Activated CD8-positive, alpha-beta memory T cell treated with anti-CD3 and anti-CD28 coated beads for 36 hours (primary cell): ENCODE results near the gene PRCD. TPM values are rescaled to one million over a fixed set of nuclear protein-coding genes. Genes with fewer than 3 reads are reported as not detected.
"Not testable (repeated sequence)": the region's sequence is repeated elsewhere in the genome, so short reads cannot be mapped to it uniquely, and the experiment has no call there.

Source experiments
- CTCF ChIA-PET: fragments of 350-600 bp; sonication (Branson Sonifier 250); formaldehyde crosslinking; loops from one replicate; lab custom pipeline; 2021; ENCODE audit warnings: antibody characterized with exemption; lab: Charles Lee
- POLR2A ChIA-PET: fragments of 350-600 bp; sonication (Branson Sonifier 250); formaldehyde crosslinking; loops from one replicate; lab custom pipeline; 2021; ENCODE audit warnings: antibody characterized with exemption; lab: Charles Lee
- total RNA-seq, 2 experiments: library from RNA; stranded (reverse); gene quantifications; one replicate each; pipeline ENCODE4 v1.2.3, GENCODE V29; 2021

The PRCD gene
- total RNA-seq, 2 experiments from 2014 or later, result 0.08 TPM; not detected in 1

DNA sequence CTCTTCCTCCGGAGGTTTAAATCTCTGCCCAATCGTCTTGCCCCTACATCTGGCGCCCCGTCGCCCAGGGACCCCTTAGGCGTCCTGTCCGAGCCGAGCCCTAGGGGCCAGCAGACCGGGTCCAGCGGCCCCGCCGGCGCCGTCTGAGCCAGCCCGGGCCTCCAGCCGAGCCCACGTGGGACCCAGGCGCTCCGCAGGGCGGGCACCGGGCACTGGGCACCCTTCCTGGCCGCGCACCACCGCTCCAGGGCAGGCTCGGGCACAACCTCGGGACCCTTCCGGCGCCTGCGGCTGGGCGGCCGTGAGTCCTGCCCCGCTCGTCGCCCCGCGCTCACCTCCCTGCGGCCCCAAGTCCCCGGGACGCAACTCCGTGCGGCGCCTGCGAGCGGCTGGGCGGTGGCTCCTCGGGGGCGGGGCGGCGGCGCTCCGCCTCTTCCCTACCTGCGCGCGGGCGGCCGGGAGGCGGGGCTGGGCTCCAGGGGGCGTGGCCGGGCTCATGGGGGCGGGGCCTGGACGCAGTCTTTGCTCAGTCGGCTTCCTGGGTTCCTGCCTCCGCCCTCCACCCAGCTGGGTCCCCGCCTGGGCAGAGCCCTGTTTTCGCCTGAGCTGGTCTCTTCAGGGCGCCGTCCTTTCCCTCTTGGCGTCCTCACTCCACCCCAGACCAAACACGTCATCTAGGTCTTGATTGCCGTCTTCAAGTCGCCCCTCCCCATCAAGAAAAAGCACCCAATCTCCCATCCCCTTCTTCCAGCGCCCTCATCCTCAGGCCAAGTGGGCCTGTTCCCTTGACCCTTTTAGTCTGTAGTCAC, 38.6 kb upstream of the PRCD start, which contains the start of gene RHBDF2:
TSS of gene RHBDF2 (minus strand) at position 406 of the 809 bp plus-strand sequence. CDS start 19,899 bp downstream, outside the sequence.
- ChIA-PET CTCF (interaction anchor here (1.0 to 2.9 kb wide), 5 partner anchors 11 to 148 kb away, joined by 3 to 13 read pairs (median 5); partner anchors contain the start of genes AANAT, PRPSAP1 and UBE2O), POLR2A (interaction anchor here (0.7 to 1.2 kb wide), 5 partner anchors 27 to 230 kb away, joined by 3 to 4 read pairs (median 3); partner anchors contain the start of gene AANAT)

DNA sequence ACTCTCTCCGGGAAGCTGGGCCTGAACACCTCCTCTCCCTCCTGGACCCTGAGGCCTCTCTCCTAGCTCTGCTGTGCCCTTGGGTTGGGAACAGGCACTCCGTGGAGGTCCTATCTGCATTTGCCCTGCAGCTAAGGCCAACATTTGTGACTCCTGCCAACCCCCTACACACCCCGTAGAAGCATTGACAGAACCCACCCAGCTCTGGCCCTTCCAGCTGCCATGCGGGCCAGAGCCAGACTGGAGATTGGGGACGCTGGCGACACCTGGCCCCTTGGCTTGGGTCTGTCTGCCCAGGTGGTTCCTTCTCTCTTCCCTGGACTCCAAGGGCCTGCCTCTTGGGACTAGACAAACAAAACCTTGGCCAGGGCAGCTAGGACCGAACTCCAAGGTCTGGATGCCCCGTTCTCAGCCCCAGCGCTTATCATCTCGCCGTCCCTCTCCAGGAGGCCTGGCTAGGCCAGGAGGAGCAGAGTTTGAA, 38.0 kb upstream of the PRCD start:
- ChIA-PET CTCF (interaction anchor here (1.3 to 2.9 kb wide), 6 partner anchors 11 to 148 kb away, joined by 3 to 13 read pairs (median 5); partner anchors contain the start of genes AANAT, PRPSAP1 and UBE2O), POLR2A (interaction anchor here (0.6 to 1.3 kb wide), 5 partner anchors 27 to 230 kb away, joined by 3 to 7 read pairs (median 4); partner anchors contain the start of gene AANAT)

DNA sequence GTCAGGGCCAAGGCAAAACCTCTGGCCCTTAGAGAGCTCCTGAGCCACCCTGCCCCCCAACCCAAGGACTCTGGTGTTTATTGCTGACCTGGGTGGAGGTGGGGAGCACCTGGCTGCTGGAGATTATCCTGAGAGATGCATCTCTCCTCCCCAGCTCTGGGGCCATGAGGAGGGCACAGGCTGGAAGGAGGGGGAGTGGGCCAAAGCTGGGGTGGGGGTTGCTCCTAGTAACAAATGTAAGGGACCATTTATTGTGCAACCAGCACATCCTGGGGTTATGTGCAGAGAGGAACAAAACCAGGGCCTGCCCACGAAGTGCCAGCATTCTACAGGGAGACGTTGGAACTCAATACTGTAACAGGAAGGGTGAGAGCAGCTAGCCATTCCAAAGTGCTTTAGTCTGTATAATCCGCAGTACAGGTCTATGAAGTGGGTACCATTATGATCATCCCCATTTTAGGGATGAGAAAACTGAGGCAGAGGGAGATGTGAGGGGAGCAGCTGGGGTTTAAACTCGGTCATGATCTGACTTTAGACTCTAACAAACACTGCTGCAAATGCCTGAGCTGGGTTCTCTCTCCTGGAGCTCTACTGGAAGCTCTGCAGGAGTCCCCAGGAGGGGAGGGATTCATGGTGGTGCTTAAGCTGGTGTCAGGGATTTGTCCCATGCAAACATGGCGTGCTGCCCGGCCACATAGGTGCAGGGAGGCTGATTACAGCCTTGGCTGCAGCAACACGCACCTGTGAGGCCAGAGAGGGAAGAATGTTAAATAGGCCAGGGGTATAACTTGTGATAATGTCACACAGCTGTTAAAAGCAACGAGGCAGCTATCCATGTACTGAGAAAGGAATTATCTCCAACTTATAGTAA, 37.3 kb upstream of the PRCD start:
- POLR2A ChIA-PET, result interaction anchor here (0.6 to 1.3 kb wide), 5 partner anchors 28 to 231 kb away, joined by 3 to 7 read pairs (median 3); partner anchors contain the start of genes AANAT and UBE2O
- CTCF ChIA-PET, result interaction anchor here (0.6 to 2.9 kb wide), 10 partner anchors 10 to 206 kb away, joined by 3 to 13 read pairs (median 4); partner anchors contain the start of genes AANAT, PRPSAP1 and UBE2O

DNA sequence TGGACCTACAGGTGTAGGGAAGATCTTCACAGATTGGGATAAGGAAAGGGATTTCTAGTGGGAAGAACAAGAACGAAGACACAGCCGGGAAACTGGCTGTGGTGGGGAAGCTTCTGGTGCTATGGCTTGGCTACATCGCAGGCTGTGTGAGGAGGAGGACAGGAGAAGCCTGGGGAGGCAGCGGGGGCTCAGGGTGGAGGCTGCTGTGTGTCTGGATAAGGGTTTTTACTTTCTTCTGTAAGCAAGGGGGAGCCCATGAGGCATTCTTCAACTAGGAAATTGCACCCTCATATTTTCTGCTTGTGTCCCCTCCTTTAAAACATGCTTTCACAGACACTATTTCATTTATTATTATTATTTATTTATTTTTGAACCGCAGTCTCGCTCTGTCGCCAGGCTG, 35.7 kb upstream of the PRCD start:
- POLR2A ChIA-PET, result interaction anchor here (0.5 to 0.6 kb wide), 2 partner anchors 63 to 433 kb away, joined by 4 read pairs; no protein-coding TSS in a partner anchor
- CTCF ChIA-PET, result interaction anchor here (0.9 to 1.1 kb wide), 2 partner anchors 37 to 200 kb away, joined by 3 to 4 read pairs; partner anchors contain the start of gene AANAT

DNA sequence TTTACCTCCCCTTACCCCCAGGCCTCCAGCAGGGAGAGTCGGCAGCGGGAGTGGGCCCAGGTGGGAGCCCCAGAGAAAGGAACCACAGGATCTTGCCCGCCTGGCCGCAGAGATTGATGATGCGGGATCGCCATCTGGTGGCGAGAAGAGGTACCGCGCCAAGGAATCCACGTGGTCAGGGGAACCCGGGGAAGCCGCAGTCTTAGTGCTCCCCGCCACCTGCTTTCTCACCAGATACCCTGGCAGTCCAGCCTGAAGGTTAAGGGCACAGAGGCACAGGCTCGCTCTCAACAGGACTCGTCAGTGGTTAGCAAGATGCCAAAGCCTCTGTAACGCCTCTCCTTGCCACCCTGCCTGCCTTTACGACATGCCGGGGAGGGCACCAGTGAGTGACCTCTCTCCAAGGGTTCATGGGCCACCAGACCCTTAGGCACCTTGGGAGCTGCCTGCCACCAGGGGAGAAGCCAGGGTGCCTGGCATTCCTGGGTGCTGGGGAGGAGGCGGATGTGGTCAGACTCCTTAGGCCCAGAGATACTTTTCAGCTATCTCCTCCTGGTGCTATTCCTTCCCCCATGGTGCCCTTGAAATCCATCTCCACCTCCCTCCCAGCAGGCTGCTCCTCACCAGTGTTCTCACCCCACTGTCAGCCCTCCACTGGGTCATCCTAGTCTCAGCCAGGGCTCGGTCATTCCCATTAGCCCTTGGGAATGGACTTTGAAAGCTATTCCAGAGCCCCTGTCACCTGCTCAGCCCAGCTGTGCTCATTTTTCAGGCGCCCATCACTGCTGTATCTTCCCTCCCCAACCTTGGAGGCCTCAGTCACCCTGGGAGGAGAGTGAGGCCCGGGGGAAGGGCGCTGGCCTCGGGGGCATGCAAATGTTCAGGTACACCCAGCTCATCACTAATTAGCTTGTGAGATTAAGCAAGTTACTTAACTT, 33.2 kb upstream of the PRCD start:
- ChIA-PET POLR2A (no interaction called here), CTCF (interaction anchor here (0.8 to 4.8 kb wide), 17 partner anchors 8 to 329 kb away, joined by 3 to 57 read pairs (median 3); partner anchors contain the start of gene AANAT)

DNA sequence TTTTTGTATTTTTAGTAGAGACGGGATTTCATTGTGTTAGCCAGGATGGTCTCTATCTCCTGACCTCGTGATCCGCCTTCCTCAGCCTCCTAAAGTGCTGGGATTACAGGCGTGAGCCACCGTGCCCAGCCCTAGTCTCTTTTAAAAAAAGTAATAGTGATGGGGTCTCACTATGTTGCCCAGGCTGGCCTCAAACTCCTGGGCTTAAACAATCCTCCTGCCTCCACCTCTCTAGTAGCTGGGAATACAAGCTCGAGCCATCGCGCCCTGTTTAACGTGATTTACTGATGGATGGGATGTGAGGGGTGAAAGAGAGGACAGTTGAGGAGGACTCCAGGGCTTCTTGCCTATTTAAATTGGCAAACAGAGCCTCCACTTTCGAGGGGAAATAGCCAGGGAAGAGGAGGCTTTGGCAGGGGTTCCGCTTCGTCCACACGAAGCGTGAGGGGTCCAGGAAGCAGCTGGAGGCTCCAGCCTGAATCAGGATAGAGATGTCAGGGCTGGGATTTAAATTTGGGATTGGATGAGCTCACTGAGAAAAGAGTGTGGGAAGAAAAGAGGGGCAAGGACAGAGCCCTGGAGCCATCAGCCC, 31.3 kb upstream of the PRCD start:
- POLR2A ChIA-PET, result not testable (repeated sequence)
- CTCF ChIA-PET, result interaction anchor here (0.8 to 4.8 kb wide), 4 partner anchors 14 to 116 kb away, joined by 3 to 57 read pairs (median 4); partner anchors contain the start of gene AANAT

DNA sequence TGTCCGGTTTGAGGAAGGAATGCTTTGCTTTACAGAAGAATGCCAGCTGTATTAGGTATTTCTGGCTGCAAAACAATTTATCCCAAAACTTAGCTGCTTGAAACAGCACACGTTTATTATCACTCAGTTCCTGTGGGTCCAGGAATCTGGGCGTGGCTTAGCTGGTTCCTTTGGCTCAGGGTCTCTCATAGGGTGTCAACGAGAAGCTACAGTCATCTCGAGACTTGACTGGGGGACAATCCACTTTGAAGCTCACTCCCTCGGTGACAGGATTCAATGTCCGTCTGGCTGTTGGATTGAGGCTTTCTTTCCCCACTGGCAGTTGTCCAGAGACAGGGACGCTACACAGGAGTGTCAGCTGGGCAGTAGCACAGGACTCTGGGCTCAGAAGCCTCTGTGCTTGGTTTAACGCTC, 29.0 kb upstream of the PRCD start:
- POLR2A ChIA-PET, result no interaction called here
- CTCF ChIA-PET, result interaction anchor here (1.2 to 1.8 kb wide), 4 partner anchors 12 to 45 kb away, joined by 3 to 7 read pairs (median 5); partner anchors contain the start of gene AANAT

DNA sequence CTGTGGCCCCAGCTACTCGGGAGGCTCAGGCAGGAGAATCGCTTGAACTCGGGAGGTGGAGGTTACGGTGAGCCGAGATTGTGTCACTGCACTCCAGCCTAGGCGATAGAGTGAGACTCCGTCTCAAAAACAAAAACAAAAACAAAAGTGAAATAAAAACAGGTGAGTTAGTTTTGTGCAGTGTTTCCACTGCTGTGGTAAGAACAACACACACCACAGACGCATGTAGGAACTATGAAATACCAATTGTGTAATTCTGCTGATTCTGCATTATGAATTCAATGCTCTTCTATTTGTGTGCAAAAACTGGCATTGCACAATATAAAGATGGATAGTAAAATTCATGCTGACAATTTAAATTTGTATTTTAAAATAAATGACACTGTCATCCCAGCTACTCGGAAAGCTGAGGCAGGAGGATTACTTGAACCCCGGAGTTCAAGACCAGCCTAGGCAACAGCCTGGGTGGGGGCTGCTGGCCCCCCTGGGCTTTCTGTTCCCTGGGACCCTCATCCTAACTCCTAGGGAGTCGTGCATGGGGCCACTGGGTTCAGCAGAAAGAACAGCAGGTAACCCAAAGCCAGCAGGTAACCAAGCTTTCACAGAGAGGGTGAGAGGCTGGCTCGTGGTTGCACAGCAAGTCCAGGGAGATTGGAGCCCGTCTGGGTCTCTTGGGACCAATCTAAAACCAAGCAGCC, 28.0 kb upstream of the PRCD start:
- ChIA-PET POLR2A (no interaction called here), CTCF (interaction anchor here (0.8 to 1.3 kb wide), 3 partner anchors 45 to 54 kb away, joined by 3 to 4 read pairs (median 3); no protein-coding TSS in a partner anchor)

DNA sequence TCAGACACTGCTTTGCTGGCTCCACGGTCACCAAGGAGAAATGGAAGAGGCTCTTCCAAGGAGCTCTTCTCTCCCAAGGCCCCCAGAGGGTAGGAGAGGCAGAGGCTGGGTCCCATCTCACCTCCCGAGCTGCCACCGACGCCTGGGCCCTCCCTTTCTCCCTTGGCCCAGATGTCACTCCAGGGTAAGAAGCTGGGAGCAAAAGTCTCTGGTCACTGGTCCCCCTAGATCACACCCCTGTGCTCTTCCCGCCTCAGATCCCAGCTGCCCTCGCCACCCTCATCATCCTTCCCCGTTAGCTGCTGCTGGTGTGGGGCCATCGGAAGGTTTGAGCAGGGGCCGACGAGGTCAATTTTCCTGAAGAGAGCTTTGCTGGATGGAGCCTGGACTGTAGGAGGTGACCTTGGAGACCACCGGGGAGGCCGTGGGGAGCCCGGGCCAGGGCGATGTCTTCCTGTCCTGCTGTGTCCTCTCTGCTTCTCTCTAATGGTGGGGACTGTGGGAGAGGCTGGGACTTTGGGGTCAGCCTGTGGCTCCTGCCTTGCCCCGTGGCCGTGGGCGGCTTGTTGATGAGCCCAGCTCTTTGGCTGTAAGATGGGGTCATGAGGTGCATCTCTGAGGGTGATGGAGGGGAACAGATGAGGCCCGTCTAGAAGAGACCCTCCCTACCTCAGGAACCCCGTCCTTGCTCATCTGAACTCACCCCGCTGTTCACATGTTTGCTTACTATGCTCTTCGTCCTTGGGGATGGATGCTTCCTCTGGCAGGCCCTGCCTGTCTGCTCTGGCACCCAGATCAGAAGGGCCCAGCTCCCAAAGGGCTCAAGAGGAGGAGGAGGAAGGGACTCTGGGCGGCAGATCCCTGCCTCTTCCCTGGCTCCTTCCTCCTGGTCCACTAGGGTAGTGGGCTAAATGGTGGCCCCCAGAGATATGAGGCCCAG, 27.2 kb upstream of the PRCD start:
- CTCF ChIA-PET, result interaction anchor here (0.8 to 2.3 kb wide), 4 partner anchors 10 to 55 kb away, joined by 3 to 8 read pairs (median 3); no protein-coding TSS in a partner anchor
- POLR2A ChIA-PET, result interaction anchor here (0.6 kb wide), 1 partner anchor 244 kb away, joined by 3 read pairs; no protein-coding TSS in a partner anchor

DNA sequence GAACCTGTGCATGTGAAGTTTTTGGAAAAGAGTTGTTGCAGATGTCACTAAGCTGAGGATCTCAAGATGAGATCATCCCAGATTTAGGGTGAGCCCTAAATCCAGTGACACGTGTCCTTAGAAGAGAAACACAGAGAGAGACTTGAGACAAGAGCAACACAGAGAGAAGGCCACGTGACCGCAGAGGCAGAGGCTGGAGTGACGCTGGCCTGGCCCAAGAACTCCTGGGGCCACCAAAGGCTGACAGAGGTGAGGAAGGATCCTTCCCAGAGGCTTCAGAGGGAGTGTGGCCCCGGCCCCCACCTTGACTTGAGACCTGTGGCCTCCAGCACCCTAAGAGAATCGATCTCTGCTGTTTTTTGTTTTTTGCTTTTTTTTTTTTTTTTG, 26.5 kb upstream of the PRCD start:
- ChIA-PET POLR2A (interaction anchor here (0.6 kb wide), 1 partner anchor 244 kb away, joined by 3 read pairs; no protein-coding TSS in a partner anchor), CTCF (interaction anchor here (0.6 to 2.3 kb wide), 3 partner anchors 10 to 234 kb away, joined by 3 to 8 read pairs (median 4); no protein-coding TSS in a partner anchor)

DNA sequence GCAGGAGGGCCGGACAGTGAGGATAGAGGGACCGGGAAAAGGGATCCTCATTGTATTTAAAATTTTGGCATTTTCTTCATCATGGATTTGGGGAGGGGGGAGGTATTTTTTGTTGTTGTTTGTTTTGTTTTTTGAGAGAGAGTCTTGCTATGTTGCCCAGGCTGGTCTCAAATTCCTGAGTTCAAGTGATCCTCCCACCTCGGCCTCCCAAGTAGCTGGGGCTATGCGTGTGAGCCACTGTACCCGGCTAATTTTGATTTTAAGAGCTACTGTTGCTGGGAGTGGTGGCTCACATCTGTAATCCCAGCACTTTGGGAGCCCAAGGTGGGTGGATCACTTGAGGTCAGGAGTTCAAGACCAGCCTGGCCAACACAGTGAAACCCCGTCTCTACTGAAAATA, 25.5 kb upstream of the PRCD start:
- ChIA-PET POLR2A (interaction anchor here (0.5 to 1.3 kb wide), 2 partner anchors 44 to 609 kb away, joined by 3 read pairs; no protein-coding TSS in a partner anchor), CTCF (interaction anchor here (2.3 kb wide), 1 partner anchor 8 kb away, joined by 8 read pairs; no protein-coding TSS in a partner anchor)

DNA sequence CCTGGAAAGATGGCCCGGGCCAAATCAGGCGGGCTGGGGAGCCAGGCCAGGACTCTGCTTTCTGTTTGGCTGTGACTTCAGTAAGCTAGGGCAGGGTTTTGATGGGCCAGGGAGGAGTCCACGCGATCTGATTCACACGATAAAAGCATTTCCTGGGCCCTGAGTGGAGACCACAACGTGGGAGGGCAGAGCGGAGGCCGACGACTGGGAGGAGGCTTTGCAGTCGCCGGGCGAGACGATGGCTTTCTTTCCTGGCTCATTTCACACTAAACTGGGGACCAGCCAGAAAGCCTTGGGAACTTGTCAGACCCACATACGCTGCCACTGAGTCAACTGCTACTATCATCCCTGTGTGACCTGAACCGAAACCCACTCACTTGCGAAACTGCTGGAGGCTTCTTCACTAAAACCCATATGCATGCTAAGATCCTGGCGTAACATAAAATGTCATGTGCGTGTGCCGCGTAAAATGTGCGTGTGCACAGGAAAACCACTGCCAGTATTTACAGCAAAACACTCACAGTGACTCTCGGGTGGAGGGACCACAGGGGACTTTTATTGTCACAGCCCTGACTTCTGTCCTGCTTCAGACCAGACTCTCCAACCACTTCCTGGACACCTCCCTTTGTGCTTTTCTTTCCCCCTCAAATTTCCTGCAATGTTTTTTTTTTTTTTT, 24.4 kb upstream of the PRCD start:
- ChIA-PET CTCF (interaction anchor here (0.7 to 2.4 kb wide), 5 partner anchors 41 to 195 kb away, joined by 3 to 7 read pairs (median 4); no protein-coding TSS in a partner anchor), POLR2A (interaction anchor here (0.7 to 1.3 kb wide), 3 partner anchors 30 to 43 kb away, joined by 3 to 11 read pairs (median 3); no protein-coding TSS in a partner anchor)

DNA sequence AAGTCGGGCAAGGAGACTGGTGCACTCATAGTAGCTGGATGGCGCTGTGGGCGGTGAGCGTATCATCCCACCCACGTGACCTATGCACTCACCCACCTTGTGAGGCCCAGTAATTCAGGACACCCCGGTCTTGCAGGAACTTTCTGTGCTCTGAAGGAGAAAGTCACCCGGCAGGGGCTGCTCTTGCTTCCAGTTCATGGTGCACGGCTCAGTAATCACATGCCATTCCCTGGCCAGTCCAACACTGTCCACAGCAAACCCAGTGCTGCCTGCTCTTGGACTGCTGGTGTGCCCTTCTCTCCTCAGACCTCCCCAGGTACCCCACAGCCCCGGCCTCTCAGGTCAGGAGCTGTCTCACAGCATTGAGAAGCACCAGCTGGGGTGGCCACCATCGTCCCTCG, 22.2 kb upstream of the PRCD start:
- POLR2A ChIA-PET, result no interaction called here
- CTCF ChIA-PET, result interaction anchor here (0.6 to 2.4 kb wide), 3 partner anchors 40 to 569 kb away, joined by 3 to 7 read pairs (median 4); no protein-coding TSS in a partner anchor
